COLO668 (cell line): ENCODE results near the gene DBP.

Source experiments
- DNase-seq: peaks from one replicate; lab custom pipeline; 2025; ENCODE audit not compliant: unreplicated experiment; lab: John Stamatoyannopoulos, UW

The DBP gene

DNA sequence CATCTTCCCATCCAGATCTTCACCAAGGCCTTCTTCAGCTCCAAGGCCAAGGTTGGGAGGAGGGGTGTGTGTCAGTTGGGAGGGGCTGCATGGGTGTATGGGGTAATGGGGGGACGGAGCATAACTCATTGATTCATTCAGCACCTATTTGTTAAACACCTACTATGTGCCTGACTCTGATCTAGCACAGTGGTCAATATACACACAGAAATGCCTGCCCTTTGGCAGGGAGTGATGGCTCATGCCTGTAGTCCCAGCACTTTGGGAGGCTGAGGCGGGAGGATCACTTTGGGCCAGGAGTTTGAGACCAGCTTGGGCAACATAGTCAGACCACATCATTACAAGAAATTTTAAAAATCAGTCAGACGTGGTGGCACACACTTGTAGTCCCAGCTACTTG, 49.8 kb downstream of the DBP start:
- DNase-seq: no peak

- DNase-seq: no peak
Measured at GRCh38 chr19:48582168-48582567, 55.0 kb downstream of the DBP start.
